NCI-H524 treated with DMSO at 0.1 percent for 48 hours (cell line): ENCODE measurements around the gene SORCS2.

Experiments used
- DNase-seq: peaks from one replicate; lab custom pipeline; 2025; lab: John Stamatoyannopoulos, UW

The SORCS2 gene

DNA sequence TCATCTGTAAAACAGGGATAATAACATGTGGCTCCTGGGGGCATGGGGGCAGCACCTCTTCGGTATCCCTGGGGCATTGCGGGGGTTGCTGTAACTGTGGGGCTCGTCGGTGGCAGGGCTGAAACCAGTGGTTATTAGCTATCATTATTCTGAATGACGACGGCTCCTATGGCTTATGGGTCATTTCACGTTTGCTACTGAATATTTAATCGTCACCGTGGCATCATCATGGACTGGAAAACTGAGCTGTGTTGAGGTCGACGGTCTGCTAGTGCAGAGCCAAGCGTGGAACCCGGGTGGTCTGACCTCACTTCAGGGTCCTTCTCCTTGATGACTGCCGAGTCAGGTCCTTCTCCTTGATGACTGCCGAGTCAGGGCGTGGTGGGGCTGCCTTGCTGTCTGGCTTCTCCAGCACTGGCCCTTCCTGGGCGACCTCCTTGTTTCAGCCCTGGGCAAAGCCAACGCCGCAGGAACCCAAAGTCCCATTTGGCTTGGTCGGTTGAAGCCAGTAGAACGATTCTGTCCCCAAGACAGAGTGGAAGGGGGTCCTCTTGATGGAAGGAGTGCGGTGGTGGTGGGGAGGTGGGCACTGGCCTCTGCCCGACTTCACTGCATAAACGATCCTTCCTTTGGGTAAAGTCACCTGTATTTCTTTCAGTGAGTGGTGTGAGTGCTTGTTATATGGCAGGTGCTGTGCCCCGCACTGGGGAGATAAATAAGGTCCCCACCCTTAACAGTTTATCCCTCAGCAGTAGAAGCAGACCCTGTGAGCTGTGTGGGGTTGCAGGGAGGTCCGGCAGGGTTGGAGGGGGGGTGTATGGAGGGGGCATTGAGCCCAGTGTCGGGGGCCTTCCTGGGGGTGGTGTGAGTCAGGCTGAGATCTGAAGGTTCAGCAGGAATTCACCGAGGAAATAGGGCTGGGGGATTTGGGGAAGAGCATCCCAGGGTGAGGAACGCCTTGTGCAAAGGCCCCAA lies 201.6 kb downstream of the SORCS2 start:
- no peak for DNase-seq

DNA sequence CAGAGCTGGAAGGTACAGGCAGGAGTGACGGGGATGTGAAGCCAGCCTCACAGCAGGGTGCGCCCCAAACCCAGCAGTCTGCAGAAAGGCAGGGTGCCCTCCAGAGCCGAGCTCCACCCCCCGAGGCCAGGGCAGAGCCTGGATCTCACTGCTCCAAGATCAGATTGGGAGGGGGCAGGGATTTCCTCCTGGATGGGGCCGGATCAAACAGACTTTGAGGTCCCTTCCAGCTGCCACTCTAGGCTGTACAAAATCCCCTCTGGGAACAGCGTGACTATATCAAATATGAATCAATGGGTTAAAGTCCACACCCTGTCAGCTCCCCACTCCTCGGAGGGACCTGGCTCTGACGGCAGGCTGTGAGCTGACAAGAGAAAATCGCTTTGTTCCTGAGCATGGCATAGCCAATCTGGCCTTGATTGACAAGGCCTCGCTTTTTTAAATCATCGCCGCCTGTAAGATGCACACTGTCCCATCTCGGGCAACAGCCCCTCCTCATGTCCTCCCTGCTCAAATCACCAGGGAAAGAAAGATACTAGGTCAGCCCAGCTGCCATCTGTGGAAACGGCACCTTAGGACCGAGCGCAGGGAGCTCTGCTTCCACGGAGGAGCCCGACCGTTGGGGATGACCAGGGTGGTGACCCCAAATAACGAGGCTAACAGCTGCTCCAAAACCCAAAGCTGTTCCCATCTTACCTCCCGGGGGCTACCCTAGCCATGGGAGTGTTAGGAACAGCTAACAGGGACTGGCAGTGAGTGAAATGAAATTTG lies 202.5 kb downstream of the SORCS2 start:
- peak; percentile 87 for DNase-seq

DNA sequence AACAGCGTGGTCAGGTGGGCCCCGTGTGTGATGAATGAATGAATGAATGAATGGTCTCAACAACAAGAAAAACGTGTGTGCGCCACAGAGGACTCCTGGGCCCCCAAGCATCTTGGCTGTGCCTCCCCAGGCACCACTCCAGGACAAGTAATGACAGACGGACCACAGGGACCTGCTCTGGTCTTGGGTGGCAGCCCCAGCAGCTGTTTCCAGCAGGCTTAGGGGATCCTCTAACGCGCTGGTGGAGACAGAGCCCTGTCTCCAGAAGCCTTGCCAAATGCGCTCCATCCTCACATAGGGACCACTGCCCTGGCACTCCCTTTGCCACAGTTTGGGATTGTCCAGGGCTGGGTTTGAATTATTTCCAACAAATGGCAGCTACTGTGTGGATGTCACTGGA lies 203.3 kb downstream of the SORCS2 start:
- DNase-seq = peak; percentile 23

DNA sequence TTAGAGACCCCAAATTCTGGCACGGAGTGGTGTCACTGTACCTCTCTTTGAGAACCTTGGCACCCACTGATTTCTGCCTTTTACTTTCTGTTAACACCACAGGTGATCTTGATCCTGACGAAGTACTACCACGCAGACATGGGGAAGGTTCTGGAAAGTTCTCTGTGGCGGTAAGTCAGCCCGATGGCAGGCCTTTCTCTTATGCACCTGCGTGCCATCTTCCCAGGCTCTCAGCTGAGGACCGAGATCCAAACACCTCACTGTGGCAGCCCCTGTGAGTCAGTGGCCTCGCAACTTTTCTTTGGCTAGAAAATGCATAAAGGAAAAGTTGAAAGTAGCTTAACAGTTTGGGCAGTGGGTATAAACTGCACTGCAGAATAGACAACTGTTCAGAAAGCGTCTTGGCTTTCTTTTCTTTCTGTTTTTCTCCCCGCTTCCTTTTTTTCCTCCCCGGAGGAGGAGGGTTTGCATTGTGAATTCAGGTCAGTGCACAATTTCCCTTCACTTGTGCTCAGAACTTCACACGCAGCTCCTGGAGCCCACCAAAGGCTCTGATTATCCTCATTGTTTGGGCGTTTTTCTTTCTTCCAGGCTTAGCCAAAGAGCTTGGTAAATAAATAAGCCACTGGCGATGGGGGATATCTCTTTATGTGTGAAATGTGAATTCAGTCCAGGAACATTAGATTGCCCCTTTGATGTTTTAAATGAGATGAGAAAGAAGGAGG lies 204.0 kb downstream of the SORCS2 start:
- no peak for DNase-seq

DNA sequence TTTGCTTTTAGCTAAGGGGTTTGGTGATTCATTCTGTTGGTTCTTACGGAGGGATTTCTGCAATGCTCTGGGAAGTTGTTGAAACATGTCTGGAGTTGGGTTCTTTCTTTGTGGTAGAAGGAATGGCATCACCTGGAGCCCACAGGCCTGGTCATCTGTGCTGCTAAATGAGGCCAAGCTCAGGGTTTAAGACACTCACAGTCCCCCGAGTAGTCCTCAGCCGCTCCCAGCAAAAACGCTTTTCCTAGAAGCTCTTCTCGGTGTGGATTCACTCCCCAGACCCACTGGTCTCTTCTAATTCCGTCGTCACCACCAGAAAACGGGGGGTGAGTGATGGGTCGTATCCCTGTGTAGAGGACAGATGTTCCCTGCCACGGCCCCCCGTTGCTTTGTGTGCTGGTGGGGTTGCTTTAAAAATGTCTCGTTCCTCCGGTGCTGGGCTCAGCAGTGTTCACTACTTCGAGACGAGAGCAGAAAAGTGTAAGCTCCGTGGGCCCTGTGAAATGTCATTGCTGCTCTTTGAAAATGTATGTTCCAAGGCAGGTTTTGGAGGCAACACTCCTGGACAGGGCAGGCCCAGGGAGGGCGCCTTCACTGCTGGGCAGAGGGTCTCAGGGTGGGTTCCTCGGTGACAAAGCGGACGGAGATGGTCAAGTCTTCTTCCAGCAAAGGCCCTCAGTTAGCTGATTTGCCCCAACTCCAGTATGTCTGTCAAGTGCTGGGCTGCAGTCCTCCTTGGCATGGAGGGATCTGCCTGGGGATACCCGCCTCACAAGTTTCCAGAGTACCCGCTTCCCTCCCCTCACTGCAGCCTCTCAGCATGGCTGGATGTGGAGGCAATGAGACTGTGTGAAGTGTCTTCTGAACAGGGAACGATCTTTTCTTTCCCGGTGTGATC lies 205.1 kb downstream of the SORCS2 start:
- no peak for DNase-seq

DNA sequence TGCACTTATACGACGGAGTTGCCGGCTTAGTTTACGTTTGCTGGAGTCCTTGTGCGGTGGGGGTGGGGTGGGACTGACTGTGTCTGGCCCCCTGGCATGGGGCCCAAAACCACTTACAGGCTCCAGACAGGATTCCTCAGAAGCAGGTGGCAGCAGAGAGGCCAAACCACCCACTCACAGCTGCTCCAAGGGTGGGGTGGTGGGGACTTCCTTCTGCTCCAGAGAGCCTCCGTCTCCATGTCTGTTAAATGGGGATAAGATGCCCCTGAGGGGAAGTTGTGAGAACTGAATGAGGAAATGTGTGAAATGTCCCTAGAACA lies 205.7 kb downstream of the SORCS2 start:
- peak; percentile 88 for DNase-seq

DNA sequence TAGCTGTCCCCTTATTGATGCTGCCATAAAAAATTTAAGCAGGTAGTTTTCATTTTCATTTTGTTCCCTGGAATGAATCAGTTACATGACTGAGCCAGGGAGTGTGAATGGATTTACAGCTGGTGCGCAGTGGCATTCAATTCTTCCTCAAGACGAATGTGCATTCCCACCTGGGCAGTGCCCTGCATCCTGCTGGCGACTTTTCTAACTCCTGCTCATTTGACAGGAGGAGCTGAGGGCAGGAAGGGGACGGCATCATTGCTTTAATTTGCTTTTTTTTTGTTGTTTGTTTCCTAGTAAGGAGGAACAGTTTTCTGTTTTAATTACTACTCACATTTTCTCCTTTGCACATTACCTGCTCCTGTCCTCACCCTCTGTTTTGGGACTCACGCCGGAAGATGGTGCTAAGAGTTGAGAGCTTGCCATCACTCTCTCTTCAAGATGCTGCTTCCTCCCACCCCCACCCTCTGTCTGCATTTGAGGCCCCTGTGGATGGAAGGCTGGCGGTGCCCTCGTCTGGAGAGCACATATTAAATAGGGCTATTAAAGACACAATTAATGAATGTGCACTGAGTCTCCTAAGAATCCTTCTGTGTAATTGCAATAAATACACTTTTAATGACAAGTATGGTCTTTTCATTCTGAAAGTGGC lies 206.6 kb downstream of the SORCS2 start:
- no peak for DNase-seq

DNA sequence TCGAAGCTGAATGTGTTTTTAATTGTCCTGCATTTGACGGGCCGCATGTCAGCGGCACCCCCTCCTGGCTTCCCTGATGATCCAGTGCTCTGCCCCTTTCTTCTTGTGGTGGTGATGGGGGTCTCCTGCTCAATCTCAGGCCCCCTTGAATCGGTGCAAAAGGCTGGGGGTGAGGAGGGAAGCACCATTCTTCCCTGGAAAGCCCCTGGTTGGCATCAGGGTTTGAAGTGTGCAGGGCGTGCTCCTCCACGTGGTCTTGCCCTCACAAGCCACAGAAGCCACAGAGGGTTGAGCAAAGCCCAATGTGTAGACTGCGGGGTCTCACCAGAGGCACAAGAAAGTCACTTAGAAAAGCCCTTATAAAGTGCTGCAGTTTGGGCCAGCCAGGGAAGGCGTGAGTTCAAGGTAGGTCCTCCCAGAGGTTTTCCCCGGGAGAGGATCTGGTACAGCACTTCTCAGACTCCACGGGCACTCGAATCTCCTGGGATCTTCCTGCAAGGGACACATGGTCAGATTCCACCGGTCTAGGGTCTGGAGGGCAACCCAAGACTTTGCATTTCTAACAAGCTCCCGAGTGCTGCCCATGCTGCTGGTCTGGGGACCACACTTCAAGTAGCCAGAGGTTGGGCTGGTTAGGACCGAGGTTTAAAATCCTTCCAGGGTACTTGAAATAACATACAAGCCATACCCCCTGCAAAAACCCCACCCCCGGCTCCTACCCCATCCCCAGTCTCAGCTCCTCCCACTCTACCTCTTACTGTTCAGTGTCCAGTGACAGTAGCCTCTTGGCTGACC lies 207.3 kb downstream of the SORCS2 start:
- no peak for DNase-seq

DNA sequence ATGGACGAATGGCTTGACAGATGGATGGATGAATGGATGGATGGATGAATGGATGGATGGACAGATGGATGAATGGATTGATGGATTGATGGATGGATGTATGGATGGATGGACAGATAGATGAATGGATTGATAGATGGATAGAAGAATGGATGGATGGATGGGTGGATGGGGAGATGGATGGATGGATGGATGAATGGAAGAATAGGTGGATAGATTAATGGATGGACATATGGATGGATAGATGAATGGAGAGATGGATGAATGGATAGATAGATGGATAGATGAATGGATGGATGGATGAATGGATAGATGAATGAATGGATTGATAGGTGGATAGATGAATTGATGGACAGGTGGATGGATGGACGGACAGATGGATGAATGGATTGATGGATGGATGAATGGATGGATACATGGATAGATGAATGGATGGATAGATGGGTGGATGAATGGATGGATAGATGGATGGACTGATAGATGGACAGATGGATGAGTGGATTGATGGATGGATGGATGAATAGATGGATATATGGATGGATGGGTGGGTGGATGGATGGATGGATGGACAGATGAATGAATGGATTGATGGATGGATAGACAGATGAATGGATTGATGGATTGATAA lies 208.4 kb downstream of the SORCS2 start:
- no peak for DNase-seq

DNA sequence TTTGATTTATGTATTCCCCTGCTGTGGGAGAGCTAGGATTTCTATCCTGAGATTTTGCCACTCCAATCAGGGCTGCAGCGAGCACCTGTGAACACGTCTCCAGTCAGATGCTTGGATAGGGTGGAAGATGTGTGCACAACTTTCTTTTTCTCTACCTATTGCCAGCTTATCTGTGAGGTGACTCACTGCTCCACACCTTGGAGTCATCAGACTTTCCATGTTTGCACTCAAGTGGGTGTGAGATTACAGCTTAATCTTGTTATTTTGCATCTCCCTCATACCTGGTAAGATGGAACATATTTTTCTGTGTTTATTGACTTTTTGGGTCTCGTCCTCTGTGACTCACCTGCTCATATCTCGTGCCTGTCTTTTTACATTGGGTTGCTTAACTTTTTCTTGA lies 210.2 kb downstream of the SORCS2 start:
- DNase-seq = no peak

DNA sequence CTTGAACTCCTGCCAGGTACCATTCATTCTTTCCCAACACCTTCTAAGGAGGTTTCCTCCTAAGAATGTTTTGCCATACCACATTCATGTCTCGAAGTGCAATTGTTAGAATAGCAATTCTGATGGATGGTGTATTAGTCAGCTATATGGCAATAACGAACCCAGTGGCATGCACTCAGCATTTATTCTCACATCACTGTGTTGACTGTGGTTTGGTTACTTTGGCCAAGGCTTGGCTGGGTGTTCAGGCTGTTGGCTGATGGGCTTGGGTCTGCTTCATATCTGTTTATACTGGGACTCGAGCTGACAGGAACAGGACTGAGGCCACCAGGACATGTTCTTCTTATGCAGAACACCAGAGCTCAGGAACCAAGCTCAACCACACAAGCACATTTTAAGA lies 210.7 kb downstream of the SORCS2 start:
- no peak for DNase-seq

DNA sequence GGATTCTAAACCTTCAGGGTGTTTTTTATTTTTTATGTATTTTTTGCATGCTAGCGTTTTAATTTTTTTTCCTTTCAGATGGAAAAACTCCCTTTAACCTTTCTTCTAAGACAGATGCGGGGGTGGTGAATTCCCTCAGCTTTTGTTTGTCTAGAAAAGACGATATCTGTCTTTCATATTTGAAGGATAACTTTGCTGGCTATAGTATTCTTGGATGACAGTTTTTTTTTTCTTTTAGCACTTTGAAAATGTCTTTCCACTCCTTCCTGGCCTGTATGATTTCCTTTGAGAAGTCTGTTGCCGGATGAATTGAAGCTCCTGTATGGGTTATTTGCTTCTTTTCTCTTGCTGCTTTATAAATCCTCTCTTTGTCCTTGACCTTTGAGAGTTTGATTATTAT lies 215.8 kb downstream of the SORCS2 start:
- no peak for DNase-seq

DNA sequence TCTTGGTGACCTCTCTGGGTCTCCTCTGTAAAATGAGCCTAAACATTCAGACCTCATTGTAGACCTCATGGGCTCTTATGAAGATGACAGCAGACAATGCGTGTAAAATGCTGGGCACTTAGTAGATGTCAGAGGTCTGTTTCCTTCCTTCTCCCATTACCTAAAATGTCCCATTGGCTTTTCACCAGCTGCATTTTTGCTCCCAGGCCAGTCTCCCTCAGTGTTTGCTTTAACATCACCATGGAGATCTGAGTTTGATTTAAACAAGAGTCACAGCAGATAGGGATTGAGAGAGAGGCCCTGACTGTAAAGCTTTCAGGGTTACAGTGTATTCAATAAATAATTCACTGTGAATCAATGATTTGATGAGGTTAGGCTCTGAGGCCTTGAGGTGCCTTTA lies 218.1 kb downstream of the SORCS2 start:
- DNase-seq = no peak

DNA sequence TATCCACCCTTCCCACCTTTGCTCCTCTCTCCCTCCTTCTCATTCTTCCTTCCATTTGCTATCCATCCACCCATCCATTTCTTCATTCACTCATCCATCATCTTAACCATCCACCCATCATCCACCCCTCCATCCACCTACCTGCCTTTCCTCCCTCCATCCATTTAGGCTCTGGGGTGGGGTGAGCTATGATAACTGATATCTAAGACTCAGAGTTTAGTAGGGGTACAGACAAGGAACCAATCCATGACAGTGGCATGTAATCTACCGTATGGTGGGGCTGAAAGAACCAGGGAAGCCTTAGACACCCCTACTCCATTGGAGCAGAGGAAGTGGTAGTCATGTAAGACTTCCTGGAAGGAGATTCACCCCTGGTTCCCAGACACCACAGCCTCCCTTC lies 219.2 kb downstream of the SORCS2 start:
- no peak for DNase-seq

DNA sequence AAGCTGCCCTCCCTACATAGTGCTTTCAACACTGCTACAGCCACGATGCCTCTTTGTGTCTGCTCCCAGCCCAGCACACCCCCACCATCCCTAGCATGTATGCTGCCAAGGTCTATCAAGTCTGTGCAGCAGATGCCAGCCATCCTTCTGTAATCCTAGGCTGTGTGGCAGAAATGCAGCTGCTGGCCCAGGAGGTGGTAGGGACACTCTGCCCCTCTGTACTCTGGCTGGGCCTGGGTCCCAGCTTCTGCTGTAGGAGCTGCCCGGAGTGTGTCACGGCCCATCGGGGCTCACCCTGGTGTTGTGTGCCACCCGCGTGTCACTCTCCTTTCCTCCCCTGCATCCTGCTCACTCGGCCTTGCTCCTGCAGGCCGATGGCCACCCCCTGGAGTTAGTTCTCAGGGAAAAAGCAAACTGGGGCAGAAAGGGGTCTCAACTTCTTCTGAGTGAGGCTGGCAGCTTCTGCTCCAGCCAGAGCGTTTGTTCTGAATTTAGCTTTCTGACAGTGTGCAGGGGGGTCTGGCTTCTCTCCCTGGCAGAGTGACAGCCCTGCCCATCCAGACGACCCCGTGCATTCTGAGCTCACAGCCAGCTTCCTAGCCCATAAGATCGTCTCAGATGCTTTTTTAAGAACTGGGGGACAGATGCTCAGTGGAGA lies 219.7 kb downstream of the SORCS2 start:
- DNase-seq = peak; percentile 33

DNA sequence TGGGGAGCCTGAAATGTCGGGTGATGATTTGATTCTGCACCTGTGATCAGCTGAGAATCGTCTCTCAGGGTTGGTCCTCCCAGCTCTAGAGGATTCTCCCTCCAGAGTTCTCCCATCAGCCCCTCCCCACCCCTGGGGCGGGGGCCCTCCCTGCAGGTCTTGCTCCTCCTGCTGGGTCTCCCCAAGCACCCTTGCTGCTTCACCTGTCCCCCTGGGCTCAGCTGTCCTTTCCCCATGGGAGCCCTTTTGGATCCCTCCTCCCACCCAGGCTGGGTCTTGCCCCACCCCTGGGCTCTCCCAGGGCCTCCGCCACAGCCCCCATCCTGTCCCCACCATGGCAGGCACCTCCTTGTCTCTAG lies 220.2 kb downstream of the SORCS2 start:
- DNase-seq = no peak

DNA sequence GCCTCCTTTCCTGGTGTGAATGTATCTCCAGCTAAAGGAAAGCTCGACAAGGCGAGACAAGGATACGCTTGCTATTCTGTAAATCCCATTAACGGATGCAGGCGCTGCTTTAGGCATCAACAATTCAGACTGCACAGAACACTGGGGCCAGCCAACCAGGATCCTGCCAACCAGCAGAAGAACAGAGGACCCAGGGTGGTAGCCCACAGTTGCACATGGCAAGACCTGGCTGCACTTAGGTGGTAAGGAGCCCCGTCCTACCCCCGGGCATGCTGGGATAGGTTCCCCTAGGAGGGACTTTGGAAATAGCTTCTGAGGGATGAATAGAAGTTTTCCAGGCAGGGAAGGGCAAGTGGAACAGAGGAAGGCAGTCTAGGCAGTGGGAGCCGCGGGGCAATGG lies 221.7 kb downstream of the SORCS2 start:
- DNase-seq = no peak

DNA sequence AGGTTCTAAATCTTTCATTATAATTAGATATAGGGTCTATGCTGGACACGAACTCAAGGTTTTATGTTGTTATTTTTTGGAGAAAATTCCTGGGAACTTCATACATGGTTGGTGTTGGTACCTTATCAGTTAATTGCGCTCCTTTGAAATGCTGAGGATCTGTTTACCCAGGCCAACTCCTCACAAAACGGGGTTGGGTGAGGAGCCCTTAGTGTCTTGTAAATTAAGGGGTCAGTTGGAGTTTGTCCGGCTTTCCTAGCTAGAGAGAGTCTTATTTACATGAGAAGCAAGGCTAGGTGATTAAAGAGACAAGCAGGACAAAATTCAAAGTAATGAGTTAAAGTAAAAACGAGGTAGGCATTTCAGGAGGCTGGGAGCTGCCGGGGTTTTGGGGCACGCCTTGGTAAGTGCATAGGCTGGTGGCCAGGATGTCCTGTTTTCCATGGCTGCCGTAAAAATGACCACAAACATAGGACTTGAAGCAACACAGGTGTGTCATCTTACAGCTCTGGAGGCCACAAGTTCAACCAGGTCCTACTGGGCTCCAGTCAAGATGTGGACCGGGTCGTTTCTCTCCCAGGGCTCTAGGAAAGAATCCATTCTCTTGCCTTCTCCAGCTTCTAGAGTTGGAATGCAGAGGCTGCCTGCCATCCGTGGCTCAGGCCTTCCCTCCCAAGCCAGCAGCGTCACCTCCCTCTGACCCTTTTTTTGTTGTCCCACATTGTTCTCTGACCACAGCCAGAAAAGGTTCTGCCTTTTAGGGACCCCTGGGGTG lies 222.6 kb downstream of the SORCS2 start:
- no peak for DNase-seq
